Left ventricle myocardium inferior (tissue), 1 donor: Measurements from ENCODE around the gene ASCL1. TPM values are rescaled to one million over a fixed set of nuclear protein-coding genes. Genes with fewer than 3 reads are reported as not detected.

Experiments
- DNase-seq: peaks from one replicate; pipeline ENCODE4 v3.0.0-alpha.2; 2020
- H3K27ac ChIP-seq: fragments of 200-600 bp; replicated peaks from 2 replicates; pipeline ENCODE4 v1.8.0; 2021
- H3K27me3 ChIP-seq: fragments of 200-600 bp; 2 replicates; pipeline ENCODE4 v1.8.0; 2021; ENCODE audit warnings: low read depth
- H3K36me3 ChIP-seq: fragments of 200-600 bp; 2 replicates; pipeline ENCODE4 v1.8.0; 2021
- H3K4me1 ChIP-seq: fragments of 200-600 bp; 2 replicates; pipeline ENCODE4 v1.8.0; 2021
- H3K4me3 ChIP-seq: fragments of 200-600 bp; 2 replicates; pipeline ENCODE4 v1.8.0; 2021; ENCODE audit warnings: mild to moderate bottlenecking, moderate library complexity
- H3K9me3 ChIP-seq: fragments of 200-600 bp; replicated peaks from 2 replicates; pipeline ENCODE4 v1.8.0; 2021
- CTCF ChIP-seq: fragments of 200-600 bp; IDR thresholded peaks from 2 replicates; pipeline ENCODE4 v1.8.0; 2021; ENCODE audit warnings: antibody characterized with exemption, mild to moderate bottlenecking, borderline replicate concordance
- intact Hi-C: fragments of 100-400 bp; cut with micrococcal nuclease; formaldehyde crosslinking; loops from one replicate; pipeline ENCODE4 v1.11.0; 2022
- total RNA-seq: library from RNA; stranded (reverse); fragmentation: NEBNext Ultra II Directional; extraction: Animal tissue kit (Norgen Biotek cat#: 25700); gene quantifications from one replicate; pipeline ENCODE4 v1.2.1, GENCODE V29; 2021
- donor health status: DM: no; HTN: yes; CAD: no; lungs with severe emphysema.

ASCL1 gene
- total RNA-seq, 1 donor from 2014 or later: not detected

DNA sequence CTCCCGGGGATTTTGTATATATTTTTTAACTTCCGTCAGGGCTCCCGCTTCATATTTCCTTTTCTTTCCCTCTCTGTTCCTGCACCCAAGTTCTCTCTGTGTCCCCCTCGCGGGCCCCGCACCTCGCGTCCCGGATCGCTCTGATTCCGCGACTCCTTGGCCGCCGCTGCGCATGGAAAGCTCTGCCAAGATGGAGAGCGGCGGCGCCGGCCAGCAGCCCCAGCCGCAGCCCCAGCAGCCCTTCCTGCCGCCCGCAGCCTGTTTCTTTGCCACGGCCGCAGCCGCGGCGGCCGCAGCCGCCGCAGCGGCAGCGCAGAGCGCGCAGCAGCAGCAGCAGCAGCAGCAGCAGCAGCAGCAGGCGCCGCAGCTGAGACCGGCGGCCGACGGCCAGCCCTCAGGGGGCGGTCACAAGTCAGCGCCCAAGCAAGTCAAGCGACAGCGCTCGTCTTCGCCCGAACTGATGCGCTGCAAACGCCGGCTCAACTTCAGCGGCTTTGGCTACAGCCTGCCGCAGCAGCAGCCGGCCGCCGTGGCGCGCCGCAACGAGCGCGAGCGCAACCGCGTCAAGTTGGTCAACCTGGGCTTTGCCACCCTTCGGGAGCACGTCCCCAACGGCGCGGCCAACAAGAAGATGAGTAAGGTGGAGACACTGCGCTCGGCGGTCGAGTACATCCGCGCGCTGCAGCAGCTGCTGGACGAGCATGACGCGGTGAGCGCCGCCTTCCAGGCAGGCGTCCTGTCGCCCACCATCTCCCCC is 777 bp downstream of the ASCL1 start:
- no peak for TF ChIP-seq CTCF
- H3K27me3 ChIP-seq: peaks cover 99% of the 10 kb centered on the region
- H3K4me1 ChIP-seq: peaks cover 33% of the 10 kb centered on the region
- no peaks in the 10 kb centered on the region for H3K36me3 ChIP-seq
- H3K27ac ChIP-seq: no peak overlapping the region
- H3K9me3 ChIP-seq: peaks cover 1% of the 10 kb centered on the region
- no peak for DNase-seq
- peak overlapping the region; percentile 62 for H3K4me3 ChIP-seq
- intact Hi-C loops: no loop called here

DNA sequence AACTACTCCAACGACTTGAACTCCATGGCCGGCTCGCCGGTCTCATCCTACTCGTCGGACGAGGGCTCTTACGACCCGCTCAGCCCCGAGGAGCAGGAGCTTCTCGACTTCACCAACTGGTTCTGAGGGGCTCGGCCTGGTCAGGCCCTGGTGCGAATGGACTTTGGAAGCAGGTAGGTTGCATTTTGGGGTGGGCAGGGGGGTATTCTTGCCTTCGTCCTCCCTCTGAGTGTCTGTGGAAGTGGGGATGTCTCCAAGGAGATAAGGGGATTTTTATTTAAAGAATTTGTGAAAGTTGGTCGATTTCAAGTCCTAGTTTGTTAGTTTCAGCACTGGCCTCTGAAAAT is 1.3 kb downstream of the ASCL1 start:
- Histone ChIP-seq H3K27me3 (peaks cover 99% of the 10 kb centered on the region), H3K27ac (no peak overlapping the region), H3K9me3 (peaks cover 7% of the 10 kb centered on the region), H3K4me1 (peaks cover 33% of the 10 kb centered on the region), H3K36me3 (no peaks in the 10 kb centered on the region), H3K4me3 (peak overlapping the region; percentile 62)
- TF ChIP-seq CTCF: no peak
- intact Hi-C loops: no loop called here
- no peak for DNase-seq

GRCh38 chr12:102959391-102959790 is 1.9 kb downstream of the ASCL1 start:
- Histone ChIP-seq H3K27ac (no peak overlapping the region), H3K9me3 (peaks cover 13% of the 10 kb centered on the region), H3K4me1 (peaks cover 33% of the 10 kb centered on the region), H3K36me3 (no peaks in the 10 kb centered on the region), H3K4me3 (no peak overlapping the region), H3K27me3 (peaks cover 99% of the 10 kb centered on the region)
- no peak for DNase-seq
- no peak for TF ChIP-seq CTCF
- intact Hi-C loops: no loop called here

GRCh38 chr12:102960766-102961465 is 3.4 kb downstream of the ASCL1 start:
- intact Hi-C loops: no loop called here
- no peak for TF ChIP-seq CTCF
- Histone ChIP-seq H3K4me1 (peaks cover 33% of the 10 kb centered on the region), H3K27ac (no peak overlapping the region), H3K9me3 (peaks cover 14% of the 10 kb centered on the region), H3K27me3 (peaks cover 99% of the 10 kb centered on the region), H3K4me3 (no peak overlapping the region), H3K36me3 (no peaks in the 10 kb centered on the region)
- DNase-seq: no peak

GRCh38 chr12:102961466-102961855 is 4.0 kb downstream of the ASCL1 start:
- Histone ChIP-seq H3K4me1 (peaks cover 29% of the 10 kb centered on the region), H3K36me3 (no peaks in the 10 kb centered on the region), H3K27ac (no peak overlapping the region), H3K27me3 (peaks cover 99% of the 10 kb centered on the region), H3K4me3 (no peak overlapping the region), H3K9me3 (peaks cover 14% of the 10 kb centered on the region)
- intact Hi-C loops: no loop called here
- no peak for DNase-seq
- no peak for TF ChIP-seq CTCF
